Cardiac septum (tissue), 1 donor: ENCODE results near the gene LMOD3. TPM values are rescaled to one million over a fixed set of nuclear protein-coding genes. Genes with fewer than 3 reads are reported as not detected.

Experiments used
- DNase-seq: peaks from one replicate; pipeline ENCODE4 v3.0.0-alpha.2; 2020; ENCODE audit warnings: low spot score
- intact Hi-C: fragments of 100-400 bp; cut with DNase I; formaldehyde crosslinking; loops from one replicate; pipeline ENCODE4 v1.14.0; 2022
- total RNA-seq: library from RNA; stranded (reverse); fragmentation: NEBNext Ultra II Directional; extraction: Animal tissue kit (Norgen Biotek cat#: 25700); gene quantifications from one replicate; pipeline ENCODE4 v1.2.1, GENCODE V29; 2021
- donor health status: DM: no; HTN: no; CAD: no.

LMOD3 gene
- total RNA-seq, 1 donor from 2014 or later = 117 TPM

GRCh38 chr3:69079269-69080159 lies 42.9 kb downstream of the LMOD3 start:
- no peak for DNase-seq
- intact Hi-C loops = loop anchor here (1.0 to 5.0 kb wide), 2 partner anchors 27 to 67 kb away; partner anchors contain the start of genes EOGT and TMF1

GRCh38 chr3:69072928-69073327 lies 49.5 kb downstream of the LMOD3 start:
- intact Hi-C loops = no loop called here
- no peak for DNase-seq

GRCh38 chr3:69066121-69066520 lies 56.3 kb downstream of the LMOD3 start:
- intact Hi-C loops = no loop called here
- no peak for DNase-seq

- no peak for DNase-seq
- intact Hi-C loops = no loop called here
Observed at GRCh38 chr3:69065318-69065964, 57.0 kb downstream of the LMOD3 start.

- intact Hi-C loops = no loop called here
- DNase-seq = no peak
Observed at GRCh38 chr3:69063636-69064035, 58.8 kb downstream of the LMOD3 start.

- intact Hi-C loops = no loop called here
- DNase-seq = no peak
Observed at GRCh38 chr3:69059688-69060087, 62.7 kb downstream of the LMOD3 start.

GRCh38 chr3:69058947-69059224 lies 63.5 kb downstream of the LMOD3 start:
- DNase-seq = no peak
- intact Hi-C loops = no loop called here

GRCh38 chr3:69058180-69058946 lies 64.0 kb downstream of the LMOD3 start:
- no peak for DNase-seq
- intact Hi-C loops = no loop called here

Other genes with a start within 250 kb of the LMOD3 start
- gene TAFA4, start 190.0 kb downstream of the LMOD3 start, total RNA-seq = not detected
- 44.0 TPM for gene EOGT, start 108.9 kb downstream of the LMOD3 start, total RNA-seq
- 22.8 TPM for gene TMF1, start 70.3 kb downstream of the LMOD3 start, total RNA-seq
- 84.7 TPM for gene UBA3, start 42.2 kb downstream of the LMOD3 start, total RNA-seq
- gene ARL6IP5, start 37.7 kb downstream of the LMOD3 start, total RNA-seq = 167 TPM